ENCODE results near the gene ST6GALNAC3.

ST6GALNAC3 gene

GRCh38 chr1:76142771-76143540 is 68.4 kb downstream of the ST6GALNAC3 start:
- no peak for TF ChIP-seq CTCF (IDR thresholded peaks at IDR 0.05; ENCODE audit: borderline replicate concordance, control extremely low read depth, extremely low read depth, insufficient read depth, missing control alignments)
- DNase-seq (ENCODE audit: low spot score), result no peak
- in situ Hi-C loops (cut with MboI; ENCODE audit: low sequenced_read_pairs, unreplicated experiment), result no loop called here

- TF ChIP-seq CTCF (IDR thresholded peaks at IDR 0.05; ENCODE audit: borderline replicate concordance, control extremely low read depth, extremely low read depth, insufficient read depth, missing control alignments), result no peak
- in situ Hi-C loops (cut with MboI; ENCODE audit: low sequenced_read_pairs, unreplicated experiment), result no loop called here
- no peak for DNase-seq (ENCODE audit: low spot score)
Observed at GRCh38 chr1:76144247-76144646, 69.7 kb downstream of the ST6GALNAC3 start.

- no peak for TF ChIP-seq CTCF (IDR thresholded peaks at IDR 0.05; ENCODE audit: borderline replicate concordance, control extremely low read depth, extremely low read depth, insufficient read depth, missing control alignments)
- no peak for DNase-seq (ENCODE audit: low spot score)
- in situ Hi-C loops (cut with MboI; ENCODE audit: low sequenced_read_pairs, unreplicated experiment), result no loop called here
Observed at GRCh38 chr1:76145332-76145731, 70.8 kb downstream of the ST6GALNAC3 start.

GRCh38 chr1:76146184-76146583 is 71.6 kb downstream of the ST6GALNAC3 start:
- no peak for TF ChIP-seq CTCF (IDR thresholded peaks at IDR 0.05; ENCODE audit: borderline replicate concordance, control extremely low read depth, extremely low read depth, insufficient read depth, missing control alignments)
- in situ Hi-C loops (cut with MboI; ENCODE audit: low sequenced_read_pairs, unreplicated experiment), result no loop called here
- no peak for DNase-seq (ENCODE audit: low spot score)

GRCh38 chr1:76147917-76148316 is 73.4 kb downstream of the ST6GALNAC3 start:
- TF ChIP-seq CTCF (IDR thresholded peaks at IDR 0.05; ENCODE audit: borderline replicate concordance, control extremely low read depth, extremely low read depth, insufficient read depth, missing control alignments), result no peak
- DNase-seq (ENCODE audit: low spot score), result no peak
- in situ Hi-C loops (cut with MboI; ENCODE audit: low sequenced_read_pairs, unreplicated experiment), result no loop called here

GRCh38 chr1:76148460-76148859 is 73.9 kb downstream of the ST6GALNAC3 start:
- no peak for DNase-seq (ENCODE audit: low spot score)
- in situ Hi-C loops (cut with MboI; ENCODE audit: low sequenced_read_pairs, unreplicated experiment), result no loop called here
- no peak for TF ChIP-seq CTCF (IDR thresholded peaks at IDR 0.05; ENCODE audit: borderline replicate concordance, control extremely low read depth, extremely low read depth, insufficient read depth, missing control alignments)
